Activated CD4-positive, CD25-positive, alpha-beta regulatory T cell (primary cell): ENCODE measurements around the gene NFIB.
A peak's percentile ranks its signal among the peaks of the same experiment; 100 is the strongest.

Experiments used
- DNase-seq, 4 experiments: peaks; one replicate each; lab custom pipeline; 2025; lab: John Stamatoyannopoulos, UW

The NFIB gene

GRCh38 chr9:14313951-14314423, at the start of gene NFIB:
TSS of gene NFIB (minus strand) at chr9:14314141. CDS start at chr9:14313511, 630 bp downstream.
- DNase-seq = no peak

- no peak for DNase-seq
These were observed 48.2 kb upstream of the NFIB start for GRCh38 chr9:14362175-14362574.

- no peak for DNase-seq
These were observed 47.1 kb upstream of the NFIB start for GRCh38 chr9:14361074-14361473.

GRCh38 chr9:14358523-14358922, 44.6 kb upstream of the NFIB start:
- no peak for DNase-seq

GRCh38 chr9:14356351-14357265, 42.7 kb upstream of the NFIB start:
- no peak for DNase-seq

GRCh38 chr9:14354201-14354600, 40.3 kb upstream of the NFIB start:
- DNase-seq = no peak

- DNase-seq = peak; percentile 9 to 45 (median 18)
These were observed 39.5 kb upstream of the NFIB start for GRCh38 chr9:14353222-14354056.

- no peak for DNase-seq
These were observed 38.6 kb upstream of the NFIB start for GRCh38 chr9:14352503-14352902.

- DNase-seq = no peak
These were observed 37.4 kb upstream of the NFIB start for GRCh38 chr9:14351221-14351836.

GRCh38 chr9:14350754-14351153, 36.8 kb upstream of the NFIB start:
- no peak for DNase-seq

GRCh38 chr9:14350349-14350728, 36.4 kb upstream of the NFIB start:
- no peak for DNase-seq

- no peak for DNase-seq
These were observed 35.8 kb upstream of the NFIB start for GRCh38 chr9:14349447-14350348.

- no peak for DNase-seq
These were observed 35.2 kb upstream of the NFIB start for GRCh38 chr9:14349146-14349446.

GRCh38 chr9:14348373-14349145, 34.6 kb upstream of the NFIB start:
- DNase-seq = no peak

GRCh38 chr9:14348123-14348372, 34.1 kb upstream of the NFIB start:
- DNase-seq = no peak

- DNase-seq = no peak
These were observed 33.6 kb upstream of the NFIB start for GRCh38 chr9:14347406-14348122.

- DNase-seq = no peak
These were observed 33.0 kb upstream of the NFIB start for GRCh38 chr9:14346811-14347405.

- DNase-seq = no peak
These were observed 32.4 kb upstream of the NFIB start for GRCh38 chr9:14346231-14346791.

GRCh38 chr9:14345354-14346230, 31.7 kb upstream of the NFIB start:
- no peak for DNase-seq
